HEK293T (cell line): ENCODE measurements around the gene SLC25A21.

Source experiments
- BHLHE40 ChIP-seq: fragments of 450-650 bp; IDR thresholded peaks from 2 replicates; pipeline ENCODE4 v1.6.1; 2016; ENCODE audit warnings: mild to moderate bottlenecking, moderate library complexity, borderline replicate concordance
- FOXM1 ChIP-seq: fragments of 450-650 bp; IDR thresholded peaks from 2 replicates; pipeline ENCODE4 v1.6.1; 2017; ENCODE audit warnings: mild to moderate bottlenecking, borderline replicate concordance
- L3MBTL2 ChIP-seq: fragments of 450-650 bp; conservative IDR thresholded peaks from 2 replicates; pipeline ENCODE4 v1.6.1; 2016; ENCODE audit warnings: mild to moderate bottlenecking
- TARDBP ChIP-seq: fragments of 450-650 bp; IDR thresholded peaks from 2 replicates; pipeline ENCODE4 v1.6.1; 2016

- TF ChIP-seq BHLHE40 (no peak), L3MBTL2 (no peak), FOXM1 (no peak), TARDBP (no peak)
Observed at GRCh38 chr14:36916668-36917067, 255.7 kb downstream of the SLC25A21 start.
